Esophagus (tissue), 2 donors: ENCODE measurements around the gene DNALI1. TPM values are rescaled to one million over a fixed set of nuclear protein-coding genes. Genes with fewer than 3 reads are reported as not detected.
"Not testable (repeated sequence)": the region's sequence is repeated elsewhere in the genome, so short reads cannot be mapped to it uniquely, and the experiment has no call there.

Source experiments
- H3K27ac ChIP-seq, 2 donors: one replicate each; pipeline ENCODE4 v1.5.1; 2013; ENCODE audit warnings: low read depth in 2 of 2, mild to moderate bottlenecking in 2 of 2, inconsistent platforms in 1 of 2, low read length in 1 of 2, moderate library complexity in 1 of 2
- H3K27me3 ChIP-seq, 2 donors: one replicate each; pipeline ENCODE4 v1.6.1; 2013; ENCODE audit warnings: low read length in 2 of 2, control low read depth in 1 of 2, mild to moderate bottlenecking in 1 of 2; ENCODE audit not compliant: insufficient read depth in 2 of 2, control insufficient read depth in 1 of 2
- H3K36me3 ChIP-seq, 2 donors: one replicate each; pipeline ENCODE4 v1.6.1; 2013; ENCODE audit warnings: low read length in 1 of 2; ENCODE audit not compliant: control insufficient read depth in 2 of 2, insufficient read depth in 2 of 2
- H3K4me1 ChIP-seq, 2 donors: one replicate each; pipeline ENCODE4 v1.6.1; 2013; ENCODE audit warnings: low read length in 1 of 2; ENCODE audit not compliant: control insufficient read depth in 2 of 2, insufficient read depth in 2 of 2
- H3K4me3 ChIP-seq, 2 donors: one replicate each; pipeline ENCODE4 v1.5.1; 2013; ENCODE audit warnings: low read length in 2 of 2, mild to moderate bottlenecking in 2 of 2, low read depth in 1 of 2, moderate library complexity in 1 of 2
- H3K9me3 ChIP-seq, 2 donors: one replicate each; pipeline ENCODE4 v1.6.1; 2013; ENCODE audit warnings: mild to moderate bottlenecking in 2 of 2, low read depth in 1 of 2, low read length in 1 of 2, moderate library complexity in 1 of 2; ENCODE audit not compliant: control insufficient read depth in 2 of 2, insufficient read depth in 1 of 2
- WGBS, 2 donors: extraction: QIAGEN DNeasy Blood & Tissue Kit; methylation state at CpG; one replicate each; pipeline ENCODE4 v1.1.7; 2013; 5-methylcytosine and 5-hydroxymethylcytosine counted together
- polyA plus RNA-seq, 2 donors: library from polyadenylated mRNA; stranded (reverse); fragments of 200-250 nt; gene quantifications; one replicate each; pipeline ENCODE4 v1.2.3, GENCODE V29; 2013
- donor health status: healthy with polysubstance abuse.
- donor health status: Bipolar disorder and iron deficiency.

DNALI1 gene
- polyA plus RNA-seq, 2 donors = 1.1 to 1.3 TPM

DNA sequence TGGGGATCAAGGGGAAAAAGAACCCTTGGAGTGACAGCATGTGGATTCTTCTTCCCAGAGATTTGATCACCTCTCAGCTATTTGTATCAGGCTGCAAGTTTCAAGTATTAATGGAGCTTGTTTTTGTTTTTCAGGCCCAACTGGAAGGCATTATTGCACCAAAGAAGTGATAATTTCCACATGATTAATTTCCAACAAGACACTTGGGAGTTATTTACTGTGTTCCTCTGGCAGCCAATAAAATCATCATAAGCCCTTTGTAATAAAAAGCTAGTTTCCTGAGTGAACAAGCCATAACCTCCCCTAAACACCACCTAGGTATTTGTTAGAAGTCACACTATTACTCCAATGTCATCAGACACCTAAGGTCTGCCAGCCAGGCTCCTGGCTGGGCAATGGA is 8.2 kb downstream of the DNALI1 start:
- no peaks in the 10 kb centered on the region for H3K27me3 ChIP-seq
- H3K4me1 ChIP-seq = no peaks in the 10 kb centered on the region
- H3K36me3 ChIP-seq = peaks cover 27 to 31% of the 10 kb centered on the region in 2 donors
- H3K9me3 ChIP-seq = no peaks in the 10 kb centered on the region
- no peak overlapping the region for H3K4me3 ChIP-seq
- H3K27ac ChIP-seq = no peak overlapping the region

DNA sequence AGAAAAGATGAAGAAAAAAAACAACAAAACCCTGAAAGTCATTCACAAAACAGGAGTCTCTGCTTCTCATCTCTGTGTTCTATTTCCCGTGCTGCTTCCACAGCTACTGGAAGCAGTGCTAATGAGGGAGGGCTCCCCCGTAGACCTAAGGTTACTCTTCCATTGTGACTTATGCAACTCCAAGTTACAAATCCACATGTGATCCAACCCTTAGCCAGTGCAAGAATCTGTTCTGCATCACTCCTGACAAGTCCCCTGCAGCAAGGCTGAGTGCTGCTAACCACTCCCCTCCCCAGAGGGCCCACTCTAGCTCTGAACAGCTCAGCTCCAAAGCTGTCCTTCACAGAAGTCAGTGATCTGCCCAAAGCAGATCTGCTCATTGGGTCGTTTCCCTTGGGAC is 10.3 kb downstream of the DNALI1 start:
- Histone ChIP-seq H3K9me3 (no peaks in the 10 kb centered on the region), H3K27me3 (no peaks in the 10 kb centered on the region), H3K36me3 (peaks cover 30 to 38% of the 10 kb centered on the region in 2 donors), H3K27ac (no peak overlapping the region), H3K4me1 (peaks cover 0 to 2% of the 10 kb centered on the region in 2 donors), H3K4me3 (no peak overlapping the region)
- WGBS, 2 donors = 82 to 84% methylated on average over 3 of the region's 3 CpGs

DNA sequence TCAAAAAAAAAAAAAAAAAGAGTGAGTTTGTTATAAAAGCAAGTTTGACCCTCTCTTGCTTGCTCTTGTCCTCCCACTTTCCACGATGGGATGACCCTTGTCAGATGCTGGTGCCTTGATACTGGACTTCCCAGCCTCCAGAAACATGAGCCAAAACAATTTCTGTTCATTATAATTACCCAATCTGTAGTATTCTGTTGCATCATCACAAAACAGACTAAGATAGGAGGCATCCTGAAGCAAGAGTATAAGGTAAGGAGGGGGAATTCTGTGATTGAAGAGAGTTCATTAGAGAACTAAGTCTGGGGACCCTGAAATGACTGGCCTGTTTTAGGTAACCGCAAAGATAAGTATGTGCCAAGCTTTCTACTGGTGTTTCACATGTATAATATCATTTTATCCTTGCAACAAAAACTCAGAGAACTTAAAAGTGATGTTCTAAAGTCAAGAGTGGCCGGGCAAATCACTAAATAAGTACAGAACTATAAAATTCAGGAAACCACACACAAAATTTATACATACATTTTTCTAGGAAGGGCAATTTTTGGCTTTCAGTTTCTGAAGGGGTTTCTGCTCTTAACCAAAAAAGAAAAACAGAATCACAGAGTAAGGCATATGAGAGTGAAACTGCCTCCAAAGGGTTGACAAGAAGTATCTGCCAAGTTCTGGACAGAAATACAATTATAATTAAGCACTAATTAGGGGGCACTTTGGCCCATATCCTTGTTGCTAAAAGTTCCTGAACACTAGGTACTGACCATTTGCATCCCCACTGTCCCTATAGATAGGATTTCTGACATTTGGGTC is 14.0 kb downstream of the DNALI1 start:
- Histone ChIP-seq H3K27me3 (no peaks in the 10 kb centered on the region), H3K4me3 (no peak overlapping the region), H3K4me1 (peaks cover 0 to 2% of the 10 kb centered on the region in 2 donors), H3K9me3 (no peaks in the 10 kb centered on the region), H3K27ac (no peak overlapping the region), H3K36me3 (peaks cover 39 to 46% of the 10 kb centered on the region in 2 donors)
- WGBS, 2 donors = 87 to 89% methylated on average over 3 of the region's 3 CpGs

DNA sequence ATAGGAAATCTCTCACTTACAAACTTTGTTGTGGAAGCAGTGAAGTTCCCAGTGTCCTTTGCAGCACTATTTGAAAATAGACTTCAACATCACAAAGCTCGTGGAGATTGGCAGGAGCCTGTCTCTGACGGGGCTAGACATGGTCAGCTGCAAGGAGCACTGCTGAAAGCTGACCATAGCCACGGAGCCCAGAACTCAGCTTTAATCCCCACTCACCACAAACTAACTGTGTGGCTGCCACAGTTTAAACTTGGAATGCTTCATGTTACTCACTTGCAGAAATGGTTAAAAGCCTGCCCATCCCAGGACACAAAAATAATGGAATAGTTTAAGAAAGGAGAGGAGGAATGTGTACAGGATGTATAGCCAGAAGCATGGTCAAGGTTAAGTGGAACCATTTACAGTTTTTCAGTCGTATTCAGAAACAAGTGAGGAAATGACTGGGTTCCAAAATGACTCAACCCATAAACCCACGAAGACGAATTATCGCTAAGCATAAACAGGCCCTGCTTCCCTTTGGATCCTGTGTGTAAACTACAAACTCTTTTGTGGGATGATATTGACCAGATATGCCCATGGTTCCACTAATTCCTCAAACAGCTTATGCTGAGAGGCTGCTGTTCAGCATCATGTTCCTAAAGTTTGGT is 18.2 kb downstream of the DNALI1 start:
- Histone ChIP-seq H3K36me3 (peaks cover 16 to 27% of the 10 kb centered on the region in 2 donors), H3K4me1 (peaks cover 0 to 2% of the 10 kb centered on the region in 2 donors), H3K27ac (no peak overlapping the region), H3K27me3 (no peaks in the 10 kb centered on the region), H3K4me3 (no peak overlapping the region), H3K9me3 (no peaks in the 10 kb centered on the region)
- WGBS, 2 donors = 68 to 78% methylated on average over 7 of the region's 7 CpGs

DNA sequence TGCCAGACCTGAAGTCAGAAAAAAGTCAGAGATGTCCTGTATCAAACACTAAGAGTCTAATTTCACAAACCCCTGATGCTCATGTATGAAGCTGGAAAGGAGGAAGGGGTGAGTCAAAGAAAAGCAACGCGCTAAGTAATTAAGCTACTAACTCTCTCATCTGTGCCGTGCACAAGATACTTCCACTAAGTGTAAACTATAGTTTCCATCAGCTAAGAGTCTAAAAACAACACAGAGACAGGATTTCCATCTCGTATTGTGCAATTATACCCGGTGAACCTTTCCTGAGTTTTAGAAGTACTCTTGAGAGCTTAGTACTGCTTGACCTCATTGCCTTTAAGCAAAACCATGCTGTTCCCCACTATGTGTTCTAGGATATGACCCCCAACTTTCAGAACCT is 19.0 kb downstream of the DNALI1 start:
- H3K36me3 ChIP-seq = peaks cover 16 to 27% of the 10 kb centered on the region in 2 donors
- H3K27ac ChIP-seq = no peak overlapping the region
- no peaks in the 10 kb centered on the region for H3K27me3 ChIP-seq
- 87 to 93% methylated on average over 5 of the region's 5 CpGs for WGBS, 2 donors
- no peaks in the 10 kb centered on the region for H3K9me3 ChIP-seq
- H3K4me1 ChIP-seq = peaks cover 0 to 2% of the 10 kb centered on the region in 2 donors
- no peak overlapping the region for H3K4me3 ChIP-seq

DNA sequence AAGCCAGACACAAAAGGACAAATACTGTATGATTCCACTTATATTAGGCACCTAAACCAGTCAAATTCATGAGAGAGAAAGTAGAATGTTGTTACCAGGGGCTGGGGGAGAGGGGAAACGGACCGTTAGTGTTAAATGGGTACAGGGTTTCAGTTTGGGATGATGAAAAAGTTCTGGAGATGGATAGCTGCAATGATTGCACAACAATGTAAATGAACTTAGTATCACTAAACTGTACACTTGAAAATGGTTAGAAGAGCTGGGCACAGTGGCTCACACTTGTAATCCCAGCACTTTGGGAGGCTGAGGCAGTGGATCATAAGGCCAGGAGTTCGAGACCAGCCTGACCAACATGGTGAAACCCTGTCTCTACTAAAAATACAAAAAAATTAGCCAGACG is 27.8 kb downstream of the DNALI1 start:
- not testable (repeated sequence) for H3K27ac ChIP-seq, H3K4me3 ChIP-seq, H3K4me1 ChIP-seq, H3K9me3 ChIP-seq, H3K27me3 ChIP-seq
- peaks cover 10 to 19% of the 10 kb centered on the region in 2 donors for H3K36me3 ChIP-seq
- 92 to 93% methylated on average over 4 of the region's 4 CpGs for WGBS, 2 donors

DNA sequence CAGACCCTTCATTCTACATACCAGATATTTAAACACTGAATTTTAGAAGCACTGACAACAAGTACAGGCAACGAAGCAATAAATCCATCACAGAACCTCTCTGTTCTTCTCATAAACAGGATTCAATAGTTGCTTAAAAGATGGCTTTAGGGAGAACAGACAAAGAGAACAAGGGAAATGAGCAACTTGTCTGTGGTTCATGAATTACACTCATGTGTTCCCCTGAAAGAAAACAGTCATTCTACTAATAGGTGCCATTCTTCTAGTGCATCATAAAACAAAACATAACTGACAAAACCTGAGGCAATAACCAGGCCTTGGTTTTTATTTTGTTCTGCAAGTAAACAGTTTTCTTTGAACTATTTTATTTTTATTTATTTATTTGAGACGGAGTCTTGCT is 32.2 kb downstream of the DNALI1 start:
- 93 to 94% methylated on average over 2 of the region's 2 CpGs for WGBS, 2 donors
- Histone ChIP-seq H3K27me3 (no peaks in the 10 kb centered on the region), H3K27ac (no peak overlapping the region), H3K36me3 (peaks cover 6 to 15% of the 10 kb centered on the region in 2 donors), H3K4me3 (no peak overlapping the region), H3K4me1 (no peaks in the 10 kb centered on the region), H3K9me3 (no peaks in the 10 kb centered on the region)

DNA sequence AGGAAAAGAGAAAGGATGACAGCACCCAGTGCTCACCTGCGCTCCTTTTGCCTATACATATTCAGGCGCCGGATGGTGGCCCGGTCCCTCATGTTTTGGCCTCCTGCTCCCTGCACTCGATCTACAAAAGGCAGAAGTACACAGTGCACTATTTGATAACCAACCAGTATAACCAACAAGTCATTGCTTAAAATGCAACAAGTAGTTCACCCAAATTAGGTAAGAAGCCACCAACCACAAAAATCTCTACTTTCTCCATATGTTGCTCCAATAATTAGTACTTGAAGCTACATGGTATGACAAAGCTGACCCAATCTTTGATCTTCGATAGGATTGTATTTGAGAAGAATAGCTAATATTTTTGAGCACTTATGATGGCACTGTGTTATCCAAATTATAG is 37.0 kb downstream of the DNALI1 start:
- Histone ChIP-seq H3K9me3 (no peaks in the 10 kb centered on the region), H3K4me1 (peaks cover 4% of the 10 kb centered on the region in 2 donors), H3K4me3 (no peak overlapping the region), H3K36me3 (peaks cover 6 to 8% of the 10 kb centered on the region in 2 donors), H3K27me3 (no peaks in the 10 kb centered on the region), H3K27ac (no peak overlapping the region)
- 94 to 97% methylated on average over 6 of the region's 6 CpGs for WGBS, 2 donors

DNA sequence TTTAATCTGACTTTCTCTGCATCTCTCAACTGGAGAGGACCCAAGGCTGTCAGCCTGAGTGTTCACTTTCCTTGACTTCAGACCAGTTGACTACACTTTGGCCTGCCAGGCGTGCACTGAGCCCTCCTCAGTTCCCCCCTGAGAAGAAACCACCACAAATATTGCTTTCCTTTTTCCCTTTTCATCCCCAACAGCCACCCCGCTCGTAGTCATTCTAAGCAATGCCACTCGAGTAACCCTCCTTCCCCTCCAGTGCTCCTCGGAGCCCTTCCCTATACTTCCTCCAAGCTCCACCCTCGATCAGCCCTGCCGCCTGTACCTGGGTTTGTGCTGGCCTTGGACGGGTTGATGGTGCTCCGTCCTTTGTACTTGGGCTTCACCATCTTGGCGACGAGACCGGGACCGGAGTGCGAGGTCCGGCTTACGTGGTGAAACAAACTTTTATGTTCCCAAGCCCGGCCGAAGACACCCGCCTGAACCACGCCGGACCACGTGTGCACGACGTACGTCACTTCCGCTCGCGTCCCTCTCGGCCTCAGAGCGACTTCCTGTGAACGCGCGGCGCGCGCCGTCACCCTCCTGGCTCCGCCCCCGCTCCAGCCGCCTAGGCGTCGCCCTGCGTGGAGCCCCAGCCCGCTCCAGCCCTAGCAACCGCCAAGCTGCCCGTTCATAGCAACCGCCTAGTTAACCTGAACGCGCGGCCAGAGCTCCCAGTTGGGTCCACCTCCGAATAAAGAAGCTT is 38.9 kb downstream of the DNALI1 start, which contains the start of gene GNL2:
TSS of gene GNL2 (minus strand) at position 498 of the 742 bp plus-strand sequence. CDS start at position 383, 115 bp downstream.
- no peaks in the 10 kb centered on the region for H3K9me3 ChIP-seq
- H3K27ac ChIP-seq = peak within 1 kb of the TSS; percentile 76 to 97
- H3K36me3 ChIP-seq = peaks cover 3 to 6% of the 10 kb centered on the region in 2 donors
- peak within 1 kb of the TSS; percentile 85 to 94 for H3K4me3 ChIP-seq
- 0% methylated on average over 51 of the region's 51 CpGs for WGBS, 2 donors
- peaks cover 4% of the 10 kb centered on the region in 2 donors for H3K4me1 ChIP-seq
- no peaks in the 10 kb centered on the region for H3K27me3 ChIP-seq
